Germinal center (tissue), 1 donor: ENCODE results near the gene ASPM.
"Not testable (repeated sequence)": the region's sequence is repeated elsewhere in the genome, so short reads cannot be mapped to it uniquely, and the experiment has no call there.

Source experiments
- DNase-seq: peaks from one replicate; pipeline ENCODE4 v3.0.0; 2012; ENCODE audit warnings: mixed read lengths, low spot score

ASPM gene

DNA sequence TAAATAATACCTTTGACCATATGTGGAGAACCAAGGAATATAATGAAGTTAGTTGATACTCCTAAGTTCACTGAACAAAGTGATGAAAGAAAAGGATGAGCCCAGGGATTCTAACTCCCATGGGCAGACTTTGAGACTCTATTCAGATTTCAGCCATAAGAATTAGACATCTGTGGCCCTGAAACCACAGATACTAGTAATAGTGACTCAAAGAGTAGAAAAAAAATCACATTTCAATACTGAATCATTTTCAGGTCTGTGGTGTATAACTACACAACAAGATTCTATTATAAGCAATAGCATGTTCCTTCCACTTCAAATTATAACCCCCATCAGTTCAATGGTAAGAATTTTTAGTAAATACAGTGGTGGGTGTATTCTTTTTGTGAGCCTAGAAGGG, 63.0 kb downstream of the ASPM start:
- no peak for DNase-seq

DNA sequence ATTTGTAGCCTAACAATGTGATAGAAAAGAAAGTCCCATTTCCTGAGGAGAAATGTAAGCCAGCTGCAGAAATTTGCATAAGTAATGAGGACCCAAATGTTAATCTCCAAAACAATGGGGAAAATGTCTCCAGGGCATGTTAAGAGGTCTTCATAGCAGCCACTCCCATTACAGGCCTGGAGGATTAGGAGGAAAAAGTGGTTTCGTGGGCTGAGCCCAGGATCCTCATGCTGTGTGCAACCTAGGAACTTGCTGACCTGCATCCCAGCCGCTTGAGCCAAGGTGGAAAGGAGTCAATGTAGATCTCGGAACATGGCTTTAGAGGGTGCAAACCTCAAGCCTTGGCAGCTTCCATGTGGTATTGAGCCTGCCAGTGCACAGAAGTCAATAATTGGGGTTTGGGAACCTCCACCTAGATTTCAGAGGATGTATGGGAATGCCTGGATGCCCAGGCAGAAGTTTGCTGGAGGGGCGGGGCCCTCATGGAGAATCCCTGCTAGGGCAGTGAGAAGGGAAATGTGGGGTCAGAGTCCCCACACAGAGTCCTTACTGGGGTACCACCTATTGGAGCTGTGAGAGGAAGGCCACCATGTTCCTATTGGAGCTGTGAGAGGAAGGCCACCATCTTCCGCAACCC, 65.2 kb downstream of the ASPM start:
- DNase-seq: no peak

DNA sequence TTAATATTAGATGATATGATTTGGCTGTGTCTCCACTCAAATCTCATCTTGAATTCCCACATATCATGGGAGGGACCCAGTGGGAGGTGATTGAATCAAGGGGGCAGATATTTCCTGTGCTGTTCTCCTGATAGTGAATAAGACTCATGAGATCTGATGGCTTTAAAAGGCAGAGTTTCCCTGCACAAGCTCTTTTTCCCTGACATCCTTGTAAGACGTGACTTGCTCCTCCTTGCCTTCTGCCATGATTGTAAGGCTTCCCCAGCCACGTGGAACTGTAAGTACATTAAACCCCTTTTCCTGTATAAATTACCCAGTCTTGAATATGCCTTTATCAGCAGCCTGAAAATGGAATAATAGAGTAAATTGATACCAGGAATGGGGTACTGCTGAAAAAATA, 66.1 kb downstream of the ASPM start:
- no peak for DNase-seq

GRCh38 chr1:197076585-197076984, 69.9 kb downstream of the ASPM start:
- DNase-seq: no peak

DNA sequence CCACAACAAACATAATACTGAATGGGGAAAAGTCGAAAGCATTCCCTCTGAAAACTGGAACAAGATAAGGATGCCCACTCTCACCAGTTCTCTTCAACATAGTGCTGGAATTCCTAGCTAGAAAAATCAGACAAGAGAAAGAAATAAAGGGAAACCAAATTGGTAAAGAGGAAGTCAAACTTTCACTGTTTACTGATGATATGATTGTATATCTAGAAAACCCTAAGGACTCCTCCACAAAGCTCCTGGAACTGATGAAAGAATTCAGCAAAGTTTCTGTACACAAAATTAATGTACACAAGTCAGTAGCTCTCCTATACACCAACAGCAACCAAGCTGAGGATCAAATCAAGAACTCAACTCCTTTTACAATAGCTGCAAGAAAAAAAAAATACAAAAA, 72.5 kb downstream of the ASPM start:
- DNase-seq: no peak

DNA sequence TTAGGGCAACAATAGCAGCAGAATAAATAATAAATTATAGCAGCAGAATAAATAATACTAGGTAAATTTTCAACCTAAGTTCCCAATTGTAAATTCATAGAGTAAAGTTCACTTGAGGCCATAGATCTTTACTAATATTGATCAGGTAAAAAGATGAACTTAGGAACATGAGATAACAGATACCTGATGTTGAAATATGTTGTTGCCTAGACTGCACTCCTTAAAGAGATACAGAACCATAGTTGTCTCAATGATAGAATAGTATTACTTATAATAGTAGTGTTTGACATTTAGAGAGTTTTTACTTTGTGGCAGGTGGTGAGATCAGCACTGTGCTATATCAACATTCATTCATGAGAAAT, 79.0 kb downstream of the ASPM start:
- DNase-seq: no peak

DNA sequence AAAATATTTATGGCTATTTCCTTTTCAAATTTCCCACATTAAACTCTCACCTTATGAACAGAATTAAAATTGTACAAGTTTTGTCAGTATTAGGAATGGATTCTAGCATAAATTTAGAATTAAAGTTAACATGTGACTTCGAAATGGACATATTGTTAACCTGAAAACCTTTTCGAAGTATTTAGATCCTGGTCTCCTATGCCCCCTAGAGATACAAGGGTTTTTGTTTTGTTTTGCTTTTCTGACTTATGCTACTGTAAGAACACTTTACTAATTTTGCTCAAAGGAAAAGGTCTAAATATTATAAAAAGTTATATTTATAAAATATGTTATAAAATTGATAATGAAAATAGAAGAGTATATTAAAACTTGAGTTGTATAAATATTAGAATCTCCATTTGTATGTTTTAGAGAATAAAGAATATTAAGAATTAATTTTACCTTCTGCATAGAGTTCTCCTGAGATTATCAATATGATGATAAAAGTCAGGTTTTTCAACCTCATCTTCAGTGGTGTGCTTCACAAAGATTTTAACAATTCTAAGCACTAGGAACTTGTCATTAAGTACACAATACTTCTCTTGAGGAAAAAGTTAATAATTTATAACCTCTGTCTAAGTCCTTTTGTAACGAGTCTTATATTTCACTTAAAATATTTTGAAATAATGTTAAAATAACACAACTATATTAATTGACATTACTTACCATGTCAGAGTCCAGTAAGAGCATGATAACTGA, 79.6 kb downstream of the ASPM start, which contains the start of gene F13B:
TSS of gene F13B (minus strand) at position 542 of the 738 bp plus-strand sequence. CDS start at position 505, 37 bp downstream.
- no peak for DNase-seq

- DNase-seq: no peak
These were observed 80.2 kb downstream of the ASPM start for GRCh38 chr1:197066277-197066676.

GRCh38 chr1:197065559-197065958, 80.9 kb downstream of the ASPM start:
- no peak for DNase-seq

- DNase-seq: no peak
These were observed 83.3 kb downstream of the ASPM start for GRCh38 chr1:197063212-197063611.

- no peak for DNase-seq
These were observed 83.8 kb downstream of the ASPM start for GRCh38 chr1:197062692-197063091.

DNA sequence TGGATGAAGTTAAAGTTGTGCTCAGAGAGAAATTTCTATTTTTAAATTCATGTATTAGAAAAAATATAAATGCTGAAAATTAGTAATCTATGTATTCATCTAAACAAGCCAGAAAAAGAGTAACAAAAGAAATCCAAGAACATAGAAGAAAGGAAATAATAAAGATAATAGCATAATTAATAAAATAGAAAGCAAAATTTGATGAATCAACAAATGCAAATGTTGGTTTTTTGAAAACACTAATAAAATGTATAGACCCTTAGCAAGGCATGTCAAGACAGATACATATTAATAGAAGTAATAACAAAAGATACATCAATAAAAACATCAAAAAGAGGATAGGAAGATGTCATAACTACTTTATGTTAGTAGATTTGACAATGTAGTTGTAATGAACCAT, 97.4 kb downstream of the ASPM start:
- DNase-seq: no peak

GRCh38 chr1:197042676-197043341, 103.7 kb downstream of the ASPM start:
- no peak for DNase-seq

DNA sequence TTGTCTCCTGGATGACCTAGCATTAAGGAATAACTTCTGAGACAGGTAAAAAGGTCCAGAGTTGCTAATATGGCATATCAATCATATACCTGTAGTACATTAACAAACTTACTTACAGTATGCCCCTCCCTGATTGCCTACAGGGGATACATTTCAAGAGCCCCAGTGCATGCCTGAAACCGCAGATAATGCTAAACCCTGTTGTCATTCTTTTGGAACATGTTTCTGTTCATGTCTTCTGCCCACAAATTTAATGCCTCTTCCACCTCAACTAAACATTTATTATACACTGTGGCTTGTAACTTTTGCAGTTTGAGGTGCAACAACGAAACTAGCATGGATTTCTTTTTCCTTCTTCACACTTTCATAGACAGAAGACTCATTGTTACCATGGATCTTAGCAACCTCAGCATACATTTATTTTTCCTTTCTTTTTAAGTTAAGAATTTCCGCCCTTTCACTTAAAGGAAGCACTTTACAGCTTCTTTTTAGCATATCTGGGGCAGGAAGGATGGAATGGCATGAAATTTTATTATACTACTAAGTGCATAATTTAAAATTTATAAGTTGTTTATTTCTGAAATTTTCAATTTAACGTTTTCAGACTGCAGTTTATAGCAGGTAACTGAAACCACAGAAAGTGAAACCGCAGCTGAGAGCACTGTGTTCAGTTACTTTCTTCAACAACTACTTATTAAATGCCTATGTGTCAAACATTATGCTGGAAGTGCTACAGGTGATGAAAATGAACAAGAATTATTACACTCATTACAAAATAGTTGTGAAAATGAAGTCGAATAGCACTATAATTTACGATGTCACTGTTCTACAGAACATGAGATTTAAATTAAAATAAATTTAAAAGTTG, 104.7 kb downstream of the ASPM start:
- DNase-seq: no peak

DNA sequence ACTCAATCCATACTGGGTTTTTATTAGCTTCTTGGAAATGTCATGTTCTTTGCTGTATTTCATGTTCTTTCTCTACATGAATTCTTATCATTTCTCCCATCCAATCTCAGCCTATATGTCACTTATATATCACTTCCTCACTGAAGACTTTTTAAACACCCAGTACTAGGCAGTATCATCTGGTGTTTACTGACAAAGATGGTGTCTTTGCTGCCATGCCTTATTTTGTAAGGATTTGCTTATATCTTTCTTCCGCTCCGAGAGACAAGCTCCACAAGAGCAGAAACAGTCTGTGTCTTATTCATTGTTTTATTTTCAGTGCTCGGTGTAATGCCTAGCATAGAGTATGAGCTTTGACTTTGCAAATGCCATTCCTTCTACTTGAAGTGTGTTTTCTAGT, 109.6 kb downstream of the ASPM start:
- no peak for DNase-seq

GRCh38 chr1:197034631-197035339, 111.7 kb downstream of the ASPM start:
- not testable (repeated sequence) for DNase-seq
